SK-N-SH treated with all-trans-retinoic acid at 6 μM for 48 hours (cell line): ENCODE results near the gene CNGA3.
A peak's percentile ranks its signal among the peaks of the same experiment; 100 is the strongest.

ENCODE experiments used
- ATAC-seq: fragments of 200-7000 bp; cut with Tn5 transposase; 3 replicates; pipeline ENCODE4 v1.9.1; 2020; ENCODE audit warnings: mild to moderate bottlenecking, moderate library complexity
- ARNTL ChIP-seq: fragments of 450-650 bp; formaldehyde crosslinking; IDR thresholded peaks from 2 replicates; pipeline ENCODE4 v1.5.0; 2020; ENCODE audit warnings: low read depth, mild to moderate bottlenecking, moderate library complexity, borderline replicate concordance
- BACH2 ChIP-seq: fragments of 250-450 bp; sonication (Bioruptor Pico); IDR thresholded peaks from 2 replicates; pipeline ENCODE4 v1.9.0; 2021; ENCODE audit warnings: mild to moderate bottlenecking, borderline replicate concordance
- CREB5 ChIP-seq: fragments of 250-450 bp; sonication (Bioruptor Pico); IDR thresholded peaks from 2 replicates; pipeline ENCODE4 v1.5.1; 2020; ENCODE audit warnings: low read depth, mild to moderate bottlenecking, moderate library complexity
- CSDC2 ChIP-seq: fragments of 250-450 bp; sonication (Bioruptor Pico); IDR thresholded peaks from 2 replicates; pipeline ENCODE4 v1.5.0; 2020; ENCODE audit warnings: mild to moderate bottlenecking, moderate library complexity
- CSRNP3 ChIP-seq: fragments of 250-450 bp; sonication (Bioruptor Pico); IDR thresholded peaks from 2 replicates; pipeline ENCODE4 v1.5.1; 2021; ENCODE audit warnings: mild to moderate bottlenecking, moderate library complexity
- ESRRG ChIP-seq: fragments of 250-450 bp; sonication (Bioruptor Pico); IDR thresholded peaks from 2 replicates; pipeline ENCODE4 v1.6.1; 2021; ENCODE audit warnings: mild to moderate bottlenecking
- GLIS3 ChIP-seq: fragments of 250-450 bp; sonication (Bioruptor Pico); IDR thresholded peaks from 2 replicates; pipeline ENCODE4 v1.5.0; 2020; ENCODE audit warnings: mild to moderate bottlenecking, moderate library complexity
- OSR1 ChIP-seq: fragments of 250-450 bp; sonication (Bioruptor Pico); IDR thresholded peaks from 2 replicates; pipeline ENCODE4 v1.8.0; 2022; ENCODE audit warnings: moderate library complexity, mild to moderate bottlenecking, inconsistent platforms
- POU6F1 ChIP-seq: fragments of 250-450 bp; sonication (Bioruptor Pico); IDR thresholded peaks from 2 replicates; pipeline ENCODE4 v1.8.0; 2021; ENCODE audit warnings: low read depth, mild to moderate bottlenecking, moderate library complexity, borderline replicate concordance
- PPARA ChIP-seq: fragments of 250-450 bp; sonication (Bioruptor Pico); IDR thresholded peaks from 2 replicates; pipeline ENCODE4 v1.5.0; 2020; ENCODE audit warnings: mild to moderate bottlenecking, borderline replicate concordance
- TCF4 ChIP-seq: fragments of 250-450 bp; sonication (Bioruptor Pico); IDR thresholded peaks from 2 replicates; pipeline ENCODE4 v1.8.0; 2021; ENCODE audit warnings: mild to moderate bottlenecking, moderate library complexity, borderline replicate concordance
- TOX ChIP-seq: fragments of 250-450 bp; sonication (Bioruptor Pico); IDR thresholded peaks from 2 replicates; pipeline ENCODE4 v1.8.0; 2021; ENCODE audit warnings: mild to moderate bottlenecking, moderate library complexity, borderline replicate concordance
- TSHZ2 ChIP-seq: fragments of 250-450 bp; sonication (Bioruptor Pico); IDR thresholded peaks from 2 replicates; pipeline ENCODE4 v1.5.0; 2020; ENCODE audit warnings: mild to moderate bottlenecking, moderate library complexity
- ZC3H10 ChIP-seq: fragments of 250-450 bp; sonication (Bioruptor Pico); IDR thresholded peaks from 2 replicates; pipeline ENCODE4 v1.5.1; 2021; ENCODE audit warnings: mild to moderate bottlenecking, moderate library complexity
- ZFP3 ChIP-seq: fragments of 250-450 bp; sonication (Bioruptor Pico); IDR thresholded peaks from 2 replicates; pipeline ENCODE4 v1.5.0; 2020; ENCODE audit warnings: mild to moderate bottlenecking, moderate library complexity
- ZNF565 ChIP-seq: fragments of 450-650 bp; formaldehyde crosslinking; conservative IDR thresholded peaks from 2 replicates; pipeline ENCODE4 v1.5.0; 2020; ENCODE audit warnings: low read depth, mild to moderate bottlenecking, moderate library complexity
- ZNF70 ChIP-seq: fragments of 450-650 bp; formaldehyde crosslinking; IDR thresholded peaks from 2 replicates; pipeline ENCODE4 v1.5.0; 2020; ENCODE audit warnings: mild to moderate bottlenecking, moderate library complexity

CNGA3 gene

GRCh38 chr2:98383166-98383565 lies 36.9 kb downstream of the CNGA3 start:
- no peak for ATAC-seq
- TF ChIP-seq CREB5 (no peak), CSRNP3 (CRISPR knock-in tag) (no peak), PPARA (CRISPR knock-in tag) (no peak), ZFP3 (CRISPR knock-in tag) (no peak), TCF4 (CRISPR knock-in tag) (no peak), ZC3H10 (no peak), OSR1 (CRISPR knock-in tag) (no peak)

GRCh38 chr2:98385050-98385699 lies 38.9 kb downstream of the CNGA3 start:
- peak; percentile 99 for ATAC-seq
- TF ChIP-seq PPARA (CRISPR knock-in tag): no peak
- TF ChIP-seq CSRNP3 (CRISPR knock-in tag): no peak
- no peak for TF ChIP-seq TSHZ2 (CRISPR knock-in tag)
- TF ChIP-seq ZNF565 (CRISPR knock-in tag): no peak
- TF ChIP-seq BACH2 (CRISPR knock-in tag): no peak

- ATAC-seq: no peak
- TF ChIP-seq BACH2 (CRISPR knock-in tag) (no peak), TOX (no peak), PPARA (CRISPR knock-in tag) (no peak), ZNF70 (CRISPR knock-in tag) (no peak)
Measured at GRCh38 chr2:98387478-98387877, 41.2 kb downstream of the CNGA3 start.

GRCh38 chr2:98388081-98388480 lies 41.8 kb downstream of the CNGA3 start:
- no peak for ATAC-seq
- TF ChIP-seq POU6F1: no peak

DNA sequence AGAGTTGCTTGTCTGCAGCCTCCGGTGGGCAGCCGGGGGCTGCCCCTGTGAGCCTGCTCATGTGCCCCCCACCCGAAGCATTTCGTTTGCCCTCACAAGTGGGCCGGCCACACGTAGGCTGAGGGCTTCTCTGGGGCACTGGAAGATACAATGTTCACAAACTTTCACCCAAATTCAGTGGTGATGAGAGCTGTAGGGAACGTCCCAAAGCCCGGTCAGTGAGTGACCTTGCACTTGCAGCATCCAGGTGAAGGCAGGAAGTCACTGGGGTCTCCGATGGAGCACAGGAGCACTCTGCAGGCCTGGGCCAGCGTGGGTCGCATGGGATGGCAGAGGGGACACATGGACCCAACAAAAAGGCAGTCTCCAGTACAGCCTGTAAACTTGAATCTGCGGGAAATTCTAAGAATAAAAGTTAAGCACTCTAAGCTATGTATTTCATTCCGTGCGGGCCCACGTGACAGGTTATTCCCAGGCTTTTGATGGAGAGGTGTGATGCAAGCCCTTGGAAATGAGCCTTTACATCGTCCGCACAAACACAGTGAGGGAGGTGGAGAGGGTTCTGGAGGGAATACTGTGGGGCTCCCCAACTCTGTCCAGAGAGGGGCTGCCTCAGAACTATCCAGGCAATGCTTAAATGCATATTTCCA lies 42.5 kb downstream of the CNGA3 start:
- ATAC-seq: no peak
- TF ChIP-seq GLIS3 (CRISPR knock-in tag) (no peak), OSR1 (CRISPR knock-in tag) (no peak), CSRNP3 (CRISPR knock-in tag) (no peak), TCF4 (CRISPR knock-in tag) (no peak), CSDC2 (no peak), ARNTL (CRISPR knock-in tag) (no peak), ESRRG (no peak), ZNF70 (CRISPR knock-in tag) (no peak), POU6F1 (no peak), ZNF565 (CRISPR knock-in tag) (no peak)
